GM12878 (cell line): ENCODE data around the gene IFT122. TPM values are rescaled to one million over a fixed set of nuclear protein-coding genes. Genes with fewer than 3 reads are reported as not detected.

Source experiments
- GABPA ChIP-seq: IDR thresholded peaks from 2 replicates; pipeline ENCODE4 v1.6.1; 2014; ENCODE audit warnings: antibody characterized with exemption, low read depth, mild to moderate bottlenecking, inconsistent platforms
- MXI1 ChIP-seq: fragments of 150-350 bp; IDR thresholded peaks from 2 replicates; pipeline ENCODE4 v1.6.1; 2011; ENCODE audit warnings: low read depth, mild to moderate bottlenecking, inconsistent platforms, low read length, improper control_type of control experiment
- SREBF1 ChIP-seq: IDR thresholded peaks from 2 replicates; pipeline ENCODE4 v1.6.1; 2012; ENCODE audit warnings: mild to moderate bottlenecking, low read length
- SUZ12 ChIP-seq: fragments of 200-600 bp; sonication (generic); IDR thresholded peaks from one replicate; pipeline ENCODE4 v1.6.1; 2018; ENCODE audit warnings: antibody characterized with exemption, mild to moderate bottlenecking; ENCODE audit not compliant: unreplicated experiment
- polyA plus RNA-seq, 11 experiments: library from polyadenylated mRNA; depleted of rRNA in 4 of 11; unstranded in 6 of 11; stranded (reverse) in 5 of 11; fragments of >200 nt; fragmentation: Nextera tagmentation in 4 of 11; fragmentation: Illumina TruSeq in 1 of 11; extraction: Ambion mirVana in 4 of 11; extraction: Trizol in 1 of 11; gene quantifications; 1 replicate in 1 of 11; 2 replicates in 10 of 11; pipeline versions ENCODE4 v1.2.1 to v1.2.3, GENCODE V29; 2011 to 2016; ENCODE audit warnings: inconsistent platforms in 2 of 11, missing spikeins in 2 of 11, low read depth in 1 of 11
- total RNA-seq, 4 experiments: library from RNA; depleted of rRNA in 3 of 4; stranded (reverse); fragments of >200 nt in 3 of 4; fragmentation: Illumina TruSeq in 1 of 4; extraction: Trizol in 1 of 4; gene quantifications; 2 replicates each; pipeline versions ENCODE4 v1.2.1 to v1.2.3, GENCODE V29; 2013 to 2021
- TF ChIP-seq, protein P1 (sequence below): fragments of 450-650 bp; IDR thresholded peaks from 2 replicates; pipeline ENCODE4 v1.6.1; 2017; ENCODE audit warnings: mild to moderate bottlenecking, low read depth, inconsistent platforms; ENCODE audit not compliant: poor library complexity, severe bottlenecking
- TF ChIP-seq, protein P2 (sequence below), 3 experiments: IDR thresholded peaks in 2 of 3; conservative IDR thresholded peaks in 1 of 3; 2 replicates each; pipeline ENCODE4 v1.5.1; 2011; ENCODE audit warnings: low read depth in 3 of 3, low read length in 3 of 3, mild to moderate bottlenecking in 3 of 3, control low read depth in 2 of 3, moderate library complexity in 2 of 3, inconsistent platforms in 1 of 3, mixed read lengths in 1 of 3; ENCODE audit not compliant: control insufficient read depth in 2 of 3, insufficient read depth in 1 of 3; ENCODE audit errors: extremely low read depth in 1 of 3
- TF ChIP-seq, protein P3 (sequence below): fragments of 150-350 bp; IDR thresholded peaks from 2 replicates; pipeline ENCODE4 v1.6.1; 2014; ENCODE audit warnings: mild to moderate bottlenecking, low read depth, low read length
- TF ChIP-seq, protein P4 (sequence below): IDR thresholded peaks from 2 replicates; pipeline ENCODE4 v1.6.1; 2012; ENCODE audit warnings: low read length, inconsistent platforms

The IFT122 gene
- total and polyA plus RNA-seq, 10 of the 15 experiments (the other 5 are each of a cell fraction or from before 2014, with no cell fraction given): 1.8 to 19.2 (median 8.4) TPM

DNA sequence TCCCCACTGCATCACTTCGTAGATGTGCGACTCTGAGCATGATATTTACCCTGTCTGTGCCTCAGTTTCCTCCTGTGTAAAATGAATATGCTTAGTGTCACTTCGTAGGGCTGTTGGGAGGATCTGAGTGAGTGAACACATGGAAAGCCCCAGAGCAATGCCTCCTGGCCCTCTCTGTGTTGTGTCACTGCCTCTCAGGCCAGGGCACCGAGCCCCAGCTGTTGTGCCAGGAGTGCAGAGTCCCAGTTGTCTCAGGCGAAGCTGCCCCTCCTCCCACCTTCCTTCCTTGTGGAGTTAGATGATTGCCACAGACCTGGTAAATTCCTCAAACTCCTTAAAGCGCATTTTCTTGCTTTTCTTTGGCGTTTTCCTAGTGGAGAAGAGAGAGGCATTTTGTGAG lies 37.8 kb upstream of the IFT122 start (continued):
- TF ChIP-seq, protein P1, sequence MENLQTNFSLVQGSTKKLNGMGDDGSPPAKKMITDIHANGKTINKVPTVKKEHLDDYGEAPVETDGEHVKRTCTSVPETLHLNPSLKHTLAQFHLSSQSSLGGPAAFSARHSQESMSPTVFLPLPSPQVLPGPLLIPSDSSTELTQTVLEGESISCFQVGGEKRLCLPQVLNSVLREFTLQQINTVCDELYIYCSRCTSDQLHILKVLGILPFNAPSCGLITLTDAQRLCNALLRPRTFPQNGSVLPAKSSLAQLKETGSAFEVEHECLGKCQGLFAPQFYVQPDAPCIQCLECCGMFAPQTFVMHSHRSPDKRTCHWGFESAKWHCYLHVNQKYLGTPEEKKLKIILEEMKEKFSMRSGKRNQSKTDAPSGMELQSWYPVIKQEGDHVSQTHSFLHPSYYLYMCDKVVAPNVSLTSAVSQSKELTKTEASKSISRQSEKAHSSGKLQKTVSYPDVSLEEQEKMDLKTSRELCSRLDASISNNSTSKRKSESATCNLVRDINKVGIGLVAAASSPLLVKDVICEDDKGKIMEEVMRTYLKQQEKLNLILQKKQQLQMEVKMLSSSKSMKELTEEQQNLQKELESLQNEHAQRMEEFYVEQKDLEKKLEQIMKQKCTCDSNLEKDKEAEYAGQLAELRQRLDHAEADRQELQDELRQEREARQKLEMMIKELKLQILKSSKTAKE: no peak
- TF ChIP-seq MXI1 (no peak), SREBF1 (no peak), SUZ12 (no peak), GABPA (no peak)
- TF ChIP-seq, protein P2, sequence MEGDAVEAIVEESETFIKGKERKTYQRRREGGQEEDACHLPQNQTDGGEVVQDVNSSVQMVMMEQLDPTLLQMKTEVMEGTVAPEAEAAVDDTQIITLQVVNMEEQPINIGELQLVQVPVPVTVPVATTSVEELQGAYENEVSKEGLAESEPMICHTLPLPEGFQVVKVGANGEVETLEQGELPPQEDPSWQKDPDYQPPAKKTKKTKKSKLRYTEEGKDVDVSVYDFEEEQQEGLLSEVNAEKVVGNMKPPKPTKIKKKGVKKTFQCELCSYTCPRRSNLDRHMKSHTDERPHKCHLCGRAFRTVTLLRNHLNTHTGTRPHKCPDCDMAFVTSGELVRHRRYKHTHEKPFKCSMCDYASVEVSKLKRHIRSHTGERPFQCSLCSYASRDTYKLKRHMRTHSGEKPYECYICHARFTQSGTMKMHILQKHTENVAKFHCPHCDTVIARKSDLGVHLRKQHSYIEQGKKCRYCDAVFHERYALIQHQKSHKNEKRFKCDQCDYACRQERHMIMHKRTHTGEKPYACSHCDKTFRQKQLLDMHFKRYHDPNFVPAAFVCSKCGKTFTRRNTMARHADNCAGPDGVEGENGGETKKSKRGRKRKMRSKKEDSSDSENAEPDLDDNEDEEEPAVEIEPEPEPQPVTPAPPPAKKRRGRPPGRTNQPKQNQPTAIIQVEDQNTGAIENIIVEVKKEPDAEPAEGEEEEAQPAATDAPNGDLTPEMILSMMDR (IDR thresholded peaks at IDR 0.05 in 2 of 3, conservative IDR thresholded peaks at IDR 0.05 in 1 of 3; ENCODE audit: control insufficient read depth in 2 of 3, extremely low read depth in 1 of 3, insufficient read depth in 1 of 3, low read depth in 3 of 3, low read length in 3 of 3): no peak
- TF ChIP-seq, protein P3, sequence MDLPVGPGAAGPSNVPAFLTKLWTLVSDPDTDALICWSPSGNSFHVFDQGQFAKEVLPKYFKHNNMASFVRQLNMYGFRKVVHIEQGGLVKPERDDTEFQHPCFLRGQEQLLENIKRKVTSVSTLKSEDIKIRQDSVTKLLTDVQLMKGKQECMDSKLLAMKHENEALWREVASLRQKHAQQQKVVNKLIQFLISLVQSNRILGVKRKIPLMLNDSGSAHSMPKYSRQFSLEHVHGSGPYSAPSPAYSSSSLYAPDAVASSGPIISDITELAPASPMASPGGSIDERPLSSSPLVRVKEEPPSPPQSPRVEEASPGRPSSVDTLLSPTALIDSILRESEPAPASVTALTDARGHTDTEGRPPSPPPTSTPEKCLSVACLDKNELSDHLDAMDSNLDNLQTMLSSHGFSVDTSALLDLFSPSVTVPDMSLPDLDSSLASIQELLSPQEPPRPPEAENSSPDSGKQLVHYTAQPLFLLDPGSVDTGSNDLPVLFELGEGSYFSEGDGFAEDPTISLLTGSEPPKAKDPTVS: no peak
- TF ChIP-seq, protein P4, sequence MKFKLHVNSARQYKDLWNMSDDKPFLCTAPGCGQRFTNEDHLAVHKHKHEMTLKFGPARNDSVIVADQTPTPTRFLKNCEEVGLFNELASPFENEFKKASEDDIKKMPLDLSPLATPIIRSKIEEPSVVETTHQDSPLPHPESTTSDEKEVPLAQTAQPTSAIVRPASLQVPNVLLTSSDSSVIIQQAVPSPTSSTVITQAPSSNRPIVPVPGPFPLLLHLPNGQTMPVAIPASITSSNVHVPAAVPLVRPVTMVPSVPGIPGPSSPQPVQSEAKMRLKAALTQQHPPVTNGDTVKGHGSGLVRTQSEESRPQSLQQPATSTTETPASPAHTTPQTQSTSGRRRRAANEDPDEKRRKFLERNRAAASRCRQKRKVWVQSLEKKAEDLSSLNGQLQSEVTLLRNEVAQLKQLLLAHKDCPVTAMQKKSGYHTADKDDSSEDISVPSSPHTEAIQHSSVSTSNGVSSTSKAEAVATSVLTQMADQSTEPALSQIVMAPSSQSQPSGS: no peak
